Inferior parietal cortex (tissue), 1 donor: ENCODE measurements around the gene TTLL12.

Source experiments
- DNase-seq: peaks from one replicate; pipeline ENCODE4 v3.0.0-alpha.2; 2016; ENCODE audit errors: extremely low spot score

The TTLL12 gene

GRCh38 chr22:43186272-43187170, at the start of gene TTLL12:
Gene TTLL12 (minus strand): TSS chr22:43187134. CDS start chr22:43187069, 65 bp downstream.
- DNase-seq = peak; percentile 25

- DNase-seq = no peak
These were observed 48.8 kb upstream of the TTLL12 start for GRCh38 chr22:43235445-43236409.

GRCh38 chr22:43234264-43234988, 47.5 kb upstream of the TTLL12 start:
- no peak for DNase-seq

- DNase-seq = no peak
These were observed 46.6 kb upstream of the TTLL12 start for GRCh38 chr22:43233529-43233928.

- no peak for DNase-seq
These were observed 45.5 kb upstream of the TTLL12 start for GRCh38 chr22:43232445-43232844.

GRCh38 chr22:43231724-43232034, 44.7 kb upstream of the TTLL12 start:
- no peak for DNase-seq

GRCh38 chr22:43230971-43231723, 44.2 kb upstream of the TTLL12 start:
- DNase-seq = peak; percentile 40

GRCh38 chr22:43230571-43230970, 43.6 kb upstream of the TTLL12 start:
- no peak for DNase-seq

GRCh38 chr22:43228863-43229262, 41.9 kb upstream of the TTLL12 start:
- DNase-seq = no peak

- no peak for DNase-seq
These were observed 41.4 kb upstream of the TTLL12 start for GRCh38 chr22:43228330-43228729.

DNA sequence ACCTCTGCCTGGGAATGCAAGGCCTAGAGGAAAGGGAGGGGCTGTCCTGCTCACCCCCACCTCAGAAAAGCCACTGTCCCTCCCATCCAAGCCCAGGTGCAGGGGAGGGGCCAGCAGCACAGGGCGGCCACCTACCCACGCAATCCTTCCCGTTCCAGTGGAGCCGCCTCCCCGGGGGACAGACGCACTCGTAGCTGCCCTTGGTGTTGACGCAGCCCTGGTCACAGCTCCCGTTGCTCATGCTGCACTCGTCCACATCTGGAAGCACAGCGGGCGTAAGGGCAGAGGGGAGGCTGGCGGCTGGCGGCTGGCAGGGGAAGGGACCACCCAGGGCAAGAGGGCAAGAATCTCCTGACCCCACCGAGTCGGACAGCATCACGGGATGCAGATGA, 40.3 kb upstream of the TTLL12 start:
- no peak for DNase-seq

DNA sequence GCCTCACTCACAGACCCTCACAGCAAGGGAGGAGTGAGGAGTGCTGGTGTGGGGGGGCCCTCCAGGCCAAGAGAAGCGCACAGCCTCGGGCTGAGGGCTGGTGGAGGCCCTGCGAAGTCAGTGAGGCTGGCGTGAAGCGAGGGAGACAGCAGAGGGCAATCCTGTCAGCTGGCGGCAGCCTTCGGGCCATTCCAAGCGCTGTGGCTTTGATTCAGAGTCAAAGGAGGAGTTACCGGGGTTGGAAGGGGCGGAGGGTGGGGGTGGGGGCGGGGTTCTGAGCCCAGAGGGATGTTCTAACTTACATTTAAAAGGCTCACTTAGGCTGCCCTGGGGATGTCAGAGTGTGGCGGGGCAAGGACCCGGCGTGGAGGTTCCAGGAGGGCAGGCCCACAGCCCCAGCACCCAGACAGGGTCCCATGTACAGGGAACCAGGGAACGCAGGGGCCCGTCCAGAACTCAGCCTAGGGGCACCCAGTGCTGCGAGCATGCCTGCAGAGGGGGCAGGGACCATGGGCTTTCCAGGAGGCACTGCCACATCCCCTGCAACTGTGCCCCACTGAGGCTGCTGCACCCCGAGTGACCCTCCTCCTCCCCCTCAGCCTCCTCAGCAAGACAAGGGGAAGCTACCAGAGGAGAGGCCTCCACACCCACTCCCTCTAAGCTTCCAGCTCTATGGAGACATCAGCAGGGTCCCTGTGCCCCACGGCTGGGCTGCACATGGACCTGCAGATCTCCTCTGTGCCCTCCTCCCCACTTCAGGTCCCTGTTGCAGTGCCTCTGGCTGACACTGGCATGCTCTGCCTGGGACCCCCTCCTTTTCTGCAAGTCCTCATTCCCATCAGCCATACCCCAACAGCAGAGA, 39.7 kb upstream of the TTLL12 start:
- no peak for DNase-seq

DNA sequence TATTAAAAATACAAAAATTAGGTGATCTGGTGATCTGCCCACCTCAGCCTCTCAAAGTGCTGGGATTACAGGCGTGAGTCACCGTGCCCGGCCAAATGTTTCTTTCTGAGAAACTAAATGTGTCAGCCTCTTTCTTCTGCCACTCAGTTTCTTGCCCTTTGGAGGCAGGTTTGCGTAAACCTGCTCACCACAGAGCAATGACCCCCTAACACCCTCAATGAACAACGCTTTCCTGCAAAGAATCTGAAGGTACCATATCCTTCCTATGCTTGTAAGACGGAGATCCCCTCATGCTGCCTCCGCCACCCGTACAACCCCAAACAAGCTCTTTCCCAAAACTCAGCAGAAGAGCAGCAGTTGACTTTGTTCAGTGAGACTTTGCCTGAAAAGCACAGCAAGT, 38.7 kb upstream of the TTLL12 start:
- DNase-seq = no peak

GRCh38 chr22:43222987-43223386, 36.1 kb upstream of the TTLL12 start:
- DNase-seq = no peak

DNA sequence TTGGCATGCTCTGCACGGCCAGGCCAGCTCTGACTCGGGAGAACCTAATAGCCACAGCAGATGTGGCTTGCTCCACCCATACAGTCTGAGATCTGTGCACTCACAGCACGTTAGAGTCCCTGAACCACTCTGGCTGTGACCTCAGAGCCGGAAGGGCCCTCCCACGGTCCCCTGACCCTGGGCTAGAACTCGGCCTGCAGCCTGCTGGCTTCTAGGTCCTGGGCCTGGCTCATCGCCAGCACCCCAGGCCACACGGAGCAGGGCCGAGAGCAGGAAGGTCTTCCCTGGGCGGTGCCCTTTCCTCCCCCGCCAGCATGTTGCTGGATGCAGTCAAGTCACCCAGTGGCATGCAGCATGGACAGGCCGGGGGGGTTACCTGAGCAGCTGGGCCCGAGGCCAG, 35.3 kb upstream of the TTLL12 start:
- no peak for DNase-seq

GRCh38 chr22:43220625-43221380, 33.9 kb upstream of the TTLL12 start:
- no peak for DNase-seq

- DNase-seq = no peak
These were observed 31.9 kb upstream of the TTLL12 start for GRCh38 chr22:43218786-43219185.

DNA sequence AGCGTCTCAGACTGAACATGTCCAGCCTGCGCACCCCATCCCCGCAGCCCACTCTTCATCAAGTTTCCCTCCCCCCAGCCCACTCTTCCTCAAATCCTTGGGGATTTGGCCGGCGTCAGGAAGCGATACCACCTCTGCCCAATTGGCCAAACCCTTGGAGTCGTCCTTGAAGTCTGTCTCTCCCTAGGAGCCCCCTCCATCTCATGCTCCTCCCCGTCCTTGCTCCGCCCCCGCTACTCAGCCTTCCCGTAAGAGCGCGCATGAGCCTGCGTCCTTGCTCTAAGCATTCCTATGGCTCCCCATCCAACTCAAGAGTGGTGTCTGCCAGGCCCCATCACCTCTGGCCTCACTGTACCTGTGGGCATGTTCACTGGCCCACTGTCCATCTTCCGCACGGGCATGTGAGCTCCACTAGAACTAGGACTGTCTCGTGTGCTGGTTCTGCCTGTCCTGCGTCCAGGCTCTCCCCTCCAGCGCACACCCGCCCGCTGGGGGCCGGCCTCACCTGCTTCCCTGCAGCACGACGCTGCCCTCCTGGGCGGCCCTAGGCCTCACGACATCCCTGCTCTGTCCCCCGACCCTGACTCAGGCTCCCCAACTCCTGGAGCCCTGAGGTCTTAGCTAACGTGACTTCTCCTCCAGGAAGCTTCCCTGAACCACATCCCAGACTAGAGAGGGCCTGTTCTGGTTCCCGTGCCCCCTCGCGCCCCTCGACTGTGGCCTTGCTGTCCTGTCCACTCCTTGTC, 30.5 kb upstream of the TTLL12 start:
- no peak for DNase-seq

- DNase-seq = no peak
These were observed 29.8 kb upstream of the TTLL12 start for GRCh38 chr22:43216738-43217137.
